GM18517 (cell line): ENCODE measurements around the gene KCNK5.

Experiments used
- ATAC-seq: cut with Tn5 transposase; IDR thresholded peaks from one replicate; pipeline ENCODE4 v1.9.1; 2021; ENCODE audit warnings: mild to moderate bottlenecking, moderate library complexity; ENCODE audit not compliant: unreplicated experiment

The KCNK5 gene

DNA sequence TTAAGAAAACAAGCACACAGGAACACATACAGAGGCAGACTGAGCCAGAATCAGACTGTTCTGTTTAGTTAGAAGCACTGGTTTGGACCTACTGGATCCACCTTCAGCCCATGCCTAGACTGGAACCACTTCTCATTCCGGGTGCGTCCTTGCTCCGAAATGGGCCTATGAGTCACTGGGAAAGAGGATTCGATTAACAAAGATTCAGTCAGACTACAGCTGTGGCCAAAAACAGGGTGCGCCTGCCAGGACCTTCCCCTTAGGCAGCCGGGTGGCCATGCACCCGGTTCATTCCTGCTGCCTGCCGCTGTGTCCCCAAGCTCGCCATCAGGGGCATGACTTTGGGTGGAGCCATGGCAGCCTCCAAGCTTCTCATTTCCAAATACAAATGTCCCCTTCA, 14.5 kb upstream of the KCNK5 start:
- ATAC-seq, result no peak

DNA sequence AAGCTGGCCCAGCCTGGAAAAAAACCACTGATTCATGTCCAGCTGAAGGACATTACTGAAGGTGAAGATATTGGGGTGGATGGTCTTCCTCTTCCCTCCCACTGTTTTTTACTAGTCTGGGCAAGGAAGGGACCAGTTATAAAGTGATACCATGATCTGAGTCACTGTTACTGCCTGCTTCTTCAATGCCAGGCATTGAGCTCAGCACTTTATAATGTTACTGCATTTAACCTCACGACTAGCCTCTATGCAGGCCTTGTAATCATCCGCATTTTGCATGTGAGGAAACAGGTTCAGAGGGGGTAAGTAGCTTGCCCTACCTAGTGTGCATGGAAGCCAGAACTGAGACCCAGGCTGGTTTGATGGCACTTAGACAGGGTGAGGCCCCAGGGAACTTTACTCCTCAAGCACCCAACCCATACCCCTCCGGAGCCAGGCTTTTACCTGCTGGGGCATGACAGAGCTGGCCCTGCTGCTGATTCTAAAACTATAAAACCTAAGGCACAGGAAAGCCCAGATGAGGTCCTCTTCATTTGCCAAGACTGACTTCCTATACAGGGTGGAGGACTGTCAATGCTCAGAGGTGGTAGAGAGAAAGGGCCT, 11.0 kb upstream of the KCNK5 start:
- no peak for ATAC-seq

DNA sequence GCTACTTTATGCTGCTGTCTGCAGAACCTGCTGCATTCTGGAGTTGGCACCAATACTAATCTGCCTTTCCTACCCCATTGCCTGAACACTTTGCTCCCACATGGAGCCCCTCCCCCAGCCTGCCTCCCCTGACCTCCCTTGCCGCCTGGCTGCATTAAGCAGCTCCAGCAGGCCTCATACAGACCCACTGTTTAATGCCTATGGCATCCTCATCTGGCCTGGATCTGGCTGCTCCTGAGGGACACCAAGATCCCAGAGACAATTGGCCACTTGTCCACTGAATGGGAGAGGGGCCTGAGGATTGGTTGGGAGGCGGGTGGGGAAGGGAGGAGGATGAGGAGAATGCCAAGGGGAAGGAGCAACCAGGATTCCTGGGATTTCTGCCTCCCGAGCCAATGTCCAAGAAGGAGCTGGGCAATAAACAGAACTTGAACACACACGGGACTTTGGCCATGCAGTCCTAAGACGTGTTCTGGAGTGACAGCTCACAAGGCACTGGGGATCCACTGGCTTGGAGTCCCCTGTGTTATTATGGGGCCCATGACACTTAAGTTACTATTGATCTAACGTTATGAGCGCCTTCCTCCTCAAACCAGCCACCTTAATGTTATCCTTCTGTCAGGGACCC, 10.4 kb upstream of the KCNK5 start:
- no peak for ATAC-seq

DNA sequence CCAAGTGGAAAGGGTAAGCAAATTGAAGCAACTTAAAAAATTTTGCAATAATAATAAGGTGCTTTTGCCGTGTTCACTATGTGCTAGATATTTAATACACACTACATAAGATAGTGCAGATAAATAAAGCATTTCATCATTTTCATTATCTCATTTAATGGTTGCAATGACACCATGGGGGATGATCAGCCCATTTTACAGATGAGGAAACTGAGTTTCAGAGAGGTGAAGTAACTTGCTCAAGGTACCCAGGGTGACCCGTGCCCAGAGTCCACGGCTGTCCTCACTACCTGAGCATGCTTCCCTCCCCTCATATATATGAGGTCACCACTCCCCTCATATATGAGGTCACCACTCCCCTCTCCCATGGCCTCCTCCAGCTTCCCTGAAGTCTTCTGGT, 7.5 kb upstream of the KCNK5 start:
- no peak for ATAC-seq

DNA sequence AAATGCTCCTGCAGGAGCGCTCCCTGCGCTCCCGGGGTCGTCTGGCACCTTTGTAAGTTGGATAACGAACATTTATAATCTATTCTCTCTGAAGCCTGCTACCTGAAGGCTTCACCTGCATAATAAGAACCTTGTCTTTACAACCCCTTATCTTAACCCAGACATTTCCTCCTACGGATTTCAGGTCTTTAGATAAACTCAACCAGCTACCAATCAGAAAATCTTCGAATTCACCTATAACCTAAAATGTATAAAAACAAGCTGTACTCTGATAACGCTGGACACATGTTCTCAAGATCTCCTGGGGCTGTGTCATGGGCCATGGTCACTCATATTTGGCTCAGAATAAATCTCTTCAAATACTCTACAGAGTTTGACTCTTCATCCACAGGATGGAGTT, 4.1 kb upstream of the KCNK5 start:
- ATAC-seq, result no peak

DNA sequence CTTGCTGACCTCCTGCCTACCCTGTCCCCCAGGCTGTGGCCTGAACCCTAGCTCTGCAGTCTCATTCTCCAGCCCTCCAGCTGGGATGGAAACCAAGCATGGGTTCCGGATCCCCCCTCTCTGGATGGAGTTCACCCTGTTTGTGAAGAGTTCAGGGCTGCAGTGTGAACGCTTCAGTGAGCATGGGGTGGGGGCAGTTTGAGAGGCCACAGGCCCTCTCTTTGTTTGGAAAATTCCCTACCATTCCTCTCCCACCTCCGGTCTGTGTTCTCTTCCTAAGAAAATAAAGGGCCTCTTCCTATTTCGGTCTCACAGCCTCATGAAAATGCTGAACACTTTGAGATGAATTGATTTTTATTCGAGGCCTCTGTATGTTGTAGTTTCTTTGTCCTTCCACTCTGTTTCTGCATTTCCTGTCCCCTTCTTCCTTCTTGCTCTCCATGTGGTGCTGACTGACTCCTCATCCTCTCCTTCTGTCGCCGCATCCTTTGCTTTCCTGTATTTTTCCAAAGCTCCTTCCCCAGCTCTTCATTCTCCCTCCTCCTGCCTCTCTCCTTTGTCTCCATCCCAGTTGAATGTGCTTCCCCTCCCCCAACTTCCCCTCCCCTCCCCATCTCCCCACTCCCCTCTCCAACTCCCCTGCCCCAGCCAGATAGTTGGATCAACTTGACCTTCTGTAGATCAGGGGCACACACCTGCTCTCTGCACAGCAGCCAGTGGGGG, 2.4 kb upstream of the KCNK5 start:
- no peak for ATAC-seq

DNA sequence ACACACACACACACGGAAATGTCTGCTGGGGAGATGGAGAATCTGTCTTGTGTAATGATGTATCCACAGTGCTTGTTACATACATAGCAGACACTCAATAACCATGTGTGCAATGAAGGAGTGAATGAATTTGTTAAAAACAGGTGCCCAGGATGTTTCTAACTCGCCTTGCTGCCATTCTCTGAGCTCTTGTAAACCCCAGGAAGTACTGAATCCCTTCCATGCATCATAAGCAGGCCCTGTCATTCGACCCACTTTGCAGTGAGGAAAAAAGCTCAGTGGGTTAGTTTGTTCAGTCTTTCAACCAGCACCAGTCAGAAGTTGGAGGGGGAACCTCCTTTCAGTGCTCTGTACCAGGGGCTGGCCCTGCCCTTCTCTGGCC, 1.4 kb upstream of the KCNK5 start:
- ATAC-seq, result no peak

DNA sequence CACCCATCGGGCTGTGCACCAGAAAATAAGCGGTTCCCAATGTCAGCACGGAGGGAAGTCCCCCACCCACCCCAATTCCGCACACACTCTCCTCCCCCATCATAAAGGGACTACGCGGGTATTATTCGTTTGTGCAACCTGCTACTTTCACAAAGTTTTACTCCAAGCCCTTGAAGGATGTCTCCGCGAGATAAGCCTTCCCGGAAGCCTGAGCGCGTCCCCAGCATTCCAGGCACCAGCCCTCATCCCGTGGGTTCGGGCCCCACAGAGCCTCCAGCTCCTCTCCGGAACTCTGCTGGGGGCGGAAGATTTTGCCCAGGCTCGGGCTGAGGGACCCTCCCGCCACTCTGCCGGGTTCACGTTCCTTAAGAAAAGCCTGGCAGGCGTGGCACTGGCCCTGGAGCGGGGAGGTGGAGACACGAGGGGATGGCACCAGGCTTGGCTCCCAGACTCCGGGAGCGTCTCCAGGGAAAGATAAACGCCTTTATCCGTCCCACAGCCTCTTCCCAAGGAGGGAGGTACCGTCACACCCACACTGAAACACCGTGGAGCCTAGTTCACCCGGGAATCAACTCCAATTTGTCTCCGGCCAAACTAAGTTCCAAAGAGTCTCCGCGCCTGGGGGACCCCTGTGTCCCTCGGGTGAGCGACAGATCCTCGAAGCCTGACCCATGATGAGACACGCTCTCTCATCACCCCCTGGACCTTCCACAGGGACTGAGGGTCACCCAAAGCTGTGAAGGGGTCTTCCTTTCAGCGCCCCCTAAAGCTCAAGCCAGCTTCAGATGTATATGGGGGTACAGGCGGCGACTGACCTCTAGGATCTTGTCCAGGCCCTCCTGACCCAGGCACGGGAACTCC, 934 bp downstream of the KCNK5 start:
- no peak for ATAC-seq

DNA sequence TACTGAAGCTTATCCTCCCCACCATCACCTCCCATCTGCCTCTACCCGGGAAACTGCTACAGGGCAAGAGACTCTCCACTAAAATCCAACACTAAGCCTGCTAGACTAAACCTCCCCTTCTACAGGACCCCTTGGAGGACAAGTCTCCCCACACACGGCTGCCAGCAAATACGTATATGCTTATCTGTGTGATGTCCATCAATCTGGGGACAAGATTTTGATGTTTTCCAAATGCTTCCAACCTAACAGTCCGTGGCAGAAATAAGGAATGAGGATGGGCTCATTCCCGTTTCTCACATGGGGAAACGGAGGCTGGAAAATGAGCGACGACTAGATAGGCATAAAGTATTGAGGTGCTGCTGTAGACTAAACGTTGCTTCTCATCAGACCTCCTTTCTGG, 1.8 kb downstream of the KCNK5 start:
- ATAC-seq, result no peak

DNA sequence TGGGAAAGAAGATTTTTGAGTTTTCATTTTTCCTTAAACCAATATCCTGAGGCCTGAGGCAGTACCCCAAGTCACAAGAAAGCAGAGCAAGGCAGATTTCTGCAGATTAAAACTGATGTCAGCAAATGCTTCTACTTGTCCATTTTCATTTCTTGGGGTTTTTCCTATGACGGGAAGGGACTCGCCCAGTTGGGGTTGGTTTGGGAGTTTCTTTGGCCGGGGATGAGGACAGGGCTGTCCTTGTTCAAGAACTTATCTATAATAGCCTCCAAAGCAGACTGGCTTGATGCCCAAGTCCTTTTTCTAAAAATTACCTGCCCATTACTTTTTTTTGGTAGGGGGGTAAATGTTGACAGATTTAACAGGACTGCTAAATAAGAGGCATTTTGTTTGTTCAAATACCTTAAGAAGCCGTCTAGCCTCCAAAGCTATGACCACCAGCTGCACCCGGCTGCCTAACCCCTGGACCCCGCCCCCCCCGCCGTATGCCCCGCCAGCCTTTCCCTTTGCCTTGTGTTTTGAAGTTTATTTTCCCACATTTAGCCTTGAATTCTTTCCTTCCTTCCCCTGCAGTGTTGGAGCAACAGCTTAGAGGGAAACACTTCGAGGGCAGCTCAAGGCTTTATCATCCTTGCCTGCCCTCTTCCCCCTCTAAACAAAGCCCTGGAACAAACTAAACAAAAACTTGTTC, 2.5 kb downstream of the KCNK5 start:
- ATAC-seq, result no peak

DNA sequence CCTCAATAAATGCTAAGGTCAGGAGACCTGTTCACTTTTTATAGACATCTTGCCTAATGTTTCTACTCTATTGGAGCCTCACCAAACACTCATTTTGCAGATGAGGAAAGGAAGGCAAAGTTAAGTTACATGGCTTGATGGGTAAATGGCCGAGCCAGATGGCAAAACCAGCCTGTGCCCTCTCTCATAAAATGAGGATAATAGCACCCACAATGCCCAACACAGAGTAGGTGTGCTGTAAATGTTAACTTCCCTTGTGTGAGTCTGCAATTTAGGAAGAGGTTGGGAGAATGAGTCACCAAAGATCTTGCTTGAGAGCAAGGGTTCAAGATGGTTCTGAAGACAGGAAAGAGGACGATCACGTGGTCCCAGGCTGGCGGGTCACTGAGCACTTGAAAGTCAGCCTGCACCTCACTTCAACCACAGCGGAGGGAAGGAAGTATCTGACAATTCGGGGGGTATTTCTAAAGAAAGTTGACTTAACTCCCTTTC, 3.3 kb downstream of the KCNK5 start:
- ATAC-seq, result no peak

DNA sequence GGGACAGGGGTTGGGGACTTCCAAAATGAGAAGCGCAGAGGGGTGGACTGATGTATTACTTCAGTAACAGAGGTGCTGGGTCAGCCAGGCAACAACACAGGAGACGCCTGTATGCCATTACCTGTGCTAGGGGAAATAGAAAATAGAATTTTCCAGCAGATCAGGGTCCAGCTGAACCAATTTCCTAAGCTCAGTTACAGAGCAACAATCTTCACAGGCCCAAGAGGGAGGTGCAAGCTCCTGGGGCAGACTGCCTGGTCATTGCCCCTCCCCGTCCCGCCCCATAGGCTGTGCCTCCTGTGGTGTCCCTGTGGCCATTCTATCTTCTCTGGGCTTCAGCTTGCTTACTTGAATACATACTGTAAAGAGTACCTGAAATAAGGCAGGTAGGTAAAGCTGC, 3.7 kb downstream of the KCNK5 start:
- no peak for ATAC-seq

DNA sequence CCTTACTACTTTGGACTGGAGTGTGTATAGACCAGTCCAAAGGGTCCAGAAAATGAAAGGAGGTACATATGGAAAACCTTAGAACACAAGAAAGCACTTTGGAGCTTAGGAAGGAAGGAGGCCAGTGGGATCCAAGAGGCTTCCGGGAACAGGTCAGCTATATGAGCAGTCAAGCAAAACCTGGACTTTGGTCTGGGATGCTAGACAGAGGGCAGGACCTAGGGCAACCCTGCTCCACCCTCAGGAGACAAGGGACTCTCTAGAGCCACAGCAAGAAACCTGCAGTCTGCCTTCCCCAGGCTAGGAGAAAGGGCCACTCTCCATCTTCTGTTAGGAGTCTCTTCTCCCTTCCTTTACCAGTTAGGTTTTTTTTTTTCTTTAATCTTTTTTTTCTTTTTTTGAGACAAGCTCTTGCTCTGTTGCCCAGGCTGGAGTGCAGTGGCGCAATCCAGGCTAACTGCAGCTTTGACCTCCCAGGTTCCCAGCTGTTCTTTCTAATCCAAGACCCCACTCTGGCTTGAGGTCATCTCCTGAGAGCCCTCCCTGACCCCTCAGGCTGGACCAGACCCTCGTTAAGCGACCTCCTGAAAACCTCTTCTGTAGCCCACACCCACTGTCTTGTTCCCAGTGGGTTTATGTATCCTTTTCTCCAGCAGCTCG, 4.6 kb downstream of the KCNK5 start:
- no peak for ATAC-seq

DNA sequence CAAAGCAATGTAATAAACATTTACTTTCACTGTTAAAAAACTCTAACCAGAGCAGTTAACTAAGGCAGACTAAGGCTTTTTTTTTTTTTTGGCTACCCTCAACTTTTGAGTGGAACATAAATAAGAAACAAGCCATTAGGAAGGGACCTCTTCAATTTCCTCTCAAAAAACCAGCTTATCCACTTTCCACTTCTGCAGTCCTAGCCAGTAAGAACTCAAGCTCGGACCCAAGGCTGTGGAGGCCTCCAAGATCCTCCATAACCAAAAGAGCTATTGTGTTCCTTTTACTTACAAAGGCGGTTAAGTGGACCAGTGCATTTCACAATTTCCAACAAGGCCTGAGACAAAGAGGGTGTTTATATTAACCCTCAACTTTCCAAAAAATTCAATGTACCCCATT, 5.3 kb downstream of the KCNK5 start:
- ATAC-seq, result no peak

DNA sequence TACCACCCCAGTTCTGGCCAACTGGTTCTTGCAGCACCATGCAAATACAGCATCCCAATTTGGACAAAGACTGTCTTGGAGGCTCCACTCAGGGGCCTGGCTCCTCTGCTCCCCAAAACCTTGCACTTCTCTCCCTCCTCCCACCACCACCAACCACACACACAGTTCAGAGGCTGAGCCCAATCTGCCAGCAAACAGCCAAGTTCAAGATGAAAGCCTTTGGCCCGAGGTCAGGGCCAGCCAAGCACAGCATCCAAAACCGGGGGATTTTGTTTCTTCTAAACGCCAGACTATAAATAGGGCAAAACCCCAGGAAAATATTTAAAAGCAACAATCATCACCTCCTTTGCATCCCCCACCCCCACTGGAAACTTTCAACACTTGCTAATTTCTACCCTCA, 5.7 kb downstream of the KCNK5 start:
- no peak for ATAC-seq

DNA sequence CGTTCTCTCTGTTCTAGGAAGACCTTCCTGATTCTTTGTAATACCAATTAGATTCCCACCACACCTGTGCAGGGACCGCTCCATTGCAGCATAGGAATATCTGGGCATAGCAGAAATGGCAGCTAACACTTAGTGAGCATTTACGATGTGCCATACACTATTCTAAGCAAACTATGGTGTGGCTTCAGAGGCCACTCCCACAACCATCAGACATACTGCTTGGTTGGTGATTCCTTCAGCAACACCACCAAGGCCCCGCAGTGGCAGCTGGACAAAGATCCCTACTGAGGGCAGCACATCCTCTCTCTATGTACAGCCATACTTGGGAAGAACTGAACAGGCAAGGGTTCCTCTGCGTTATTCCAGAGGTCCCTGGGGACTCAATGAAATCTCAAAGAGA, 6.2 kb downstream of the KCNK5 start:
- ATAC-seq, result no peak

DNA sequence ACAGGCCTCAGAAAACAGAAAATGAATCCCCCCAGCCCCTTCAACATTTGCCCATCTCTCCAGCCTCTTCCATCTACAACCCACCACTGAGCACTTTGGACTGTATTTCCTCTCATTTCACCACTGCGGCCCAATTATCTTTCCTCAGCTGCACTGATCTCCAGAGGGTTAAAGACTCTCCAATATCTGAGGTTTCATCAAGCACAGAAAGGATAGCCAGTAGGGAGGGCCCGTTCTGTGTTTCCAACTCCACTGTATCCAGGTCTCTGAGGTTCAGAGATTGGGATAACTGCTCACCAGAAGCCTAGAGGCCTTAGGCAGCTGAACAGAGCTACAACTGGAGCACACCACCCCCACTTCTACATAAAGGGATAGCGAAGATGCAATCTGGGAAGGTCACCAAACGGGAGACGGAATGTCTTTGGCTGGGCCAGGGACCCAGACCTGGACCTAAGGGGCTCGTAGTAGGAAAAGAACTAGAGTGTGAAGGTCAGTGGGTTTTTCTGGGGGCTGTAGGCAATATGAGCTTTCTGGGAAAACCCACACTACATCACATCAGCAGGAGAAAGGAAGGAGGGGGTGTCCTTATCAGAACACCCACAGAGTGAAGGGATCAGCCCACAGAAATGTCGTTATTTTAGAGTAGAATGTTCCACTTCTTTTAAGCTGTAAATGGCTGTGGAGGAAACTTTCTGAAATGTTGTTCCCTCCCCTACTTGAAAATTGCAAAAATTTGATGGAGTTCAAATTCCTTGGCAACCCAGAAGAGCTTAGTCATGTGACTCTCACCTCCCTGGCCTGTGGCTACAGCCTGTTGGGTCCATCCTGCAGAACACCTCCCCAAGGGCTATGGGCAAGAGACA, 7.3 kb downstream of the KCNK5 start:
- no peak for ATAC-seq

DNA sequence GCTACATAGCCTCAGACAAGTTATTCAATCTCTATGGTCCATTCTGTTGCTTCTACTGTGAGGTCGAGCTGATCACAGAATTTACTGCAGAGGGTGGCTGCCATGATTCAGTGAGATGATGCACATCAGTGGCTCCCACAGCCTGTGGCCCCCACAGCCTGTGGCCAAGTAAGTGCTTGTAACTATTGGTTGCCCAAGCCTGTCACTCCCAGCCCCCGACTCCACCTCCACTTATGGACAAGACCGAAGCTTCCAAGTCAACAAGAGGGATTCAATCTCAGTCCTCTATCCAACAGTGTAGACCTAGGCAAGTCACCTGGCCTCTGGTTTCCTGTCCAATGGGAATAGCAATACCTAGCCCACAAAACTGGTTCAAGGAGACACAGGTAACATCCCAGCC, 8.2 kb downstream of the KCNK5 start:
- no peak for ATAC-seq

DNA sequence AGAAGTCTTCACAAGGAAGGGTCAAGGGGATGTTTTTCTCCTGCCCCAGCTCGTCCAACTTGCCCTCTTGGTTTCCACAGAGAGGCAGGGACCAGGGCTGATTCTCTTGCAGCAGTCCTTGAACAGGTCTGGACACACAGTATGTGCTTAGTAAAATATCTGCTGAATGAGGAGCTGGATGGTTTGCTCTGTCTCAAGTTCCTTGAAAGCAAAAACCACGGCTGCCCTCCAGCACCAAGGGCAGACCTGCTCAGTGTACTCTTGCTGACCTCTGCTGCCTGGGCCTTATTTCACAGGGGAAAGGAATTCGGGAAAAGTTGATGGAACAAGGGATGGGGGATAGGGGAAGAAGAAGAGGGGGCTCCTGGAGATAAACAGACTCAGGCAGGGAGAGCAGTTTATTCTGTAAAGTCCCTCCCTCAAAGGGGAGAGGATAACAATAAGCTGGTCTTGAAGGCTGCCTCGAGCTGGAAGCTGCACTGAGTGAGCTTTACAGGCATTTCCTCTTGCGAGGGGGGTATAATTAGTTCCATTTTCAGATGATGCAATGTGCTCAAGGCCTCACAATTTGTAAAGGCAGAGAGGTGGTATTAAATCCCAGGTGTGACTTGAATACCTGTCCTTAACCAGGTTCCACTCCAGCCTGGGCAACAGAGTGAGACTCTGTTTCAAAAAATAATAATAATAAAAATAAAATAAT, 10.3 kb downstream of the KCNK5 start:
- no peak for ATAC-seq
